Fibroblast of skin of right quadriceps (primary cell): ENCODE data around the gene DNAAF3.
"Not testable (repeated sequence)": the region's sequence is repeated elsewhere in the genome, so short reads cannot be mapped to it uniquely, and the experiment has no call there.

Experiments used
- DNase-seq: peaks from one replicate; pipeline ENCODE4 v3.0.0-alpha.2; 2013

DNAAF3 gene

GRCh38 chr19:55166530-55167268 is at the start of gene DNAAF3:
Gene DNAAF3, minus strand, starts transcription at chr19:55166613. Its CDS starts 200 bp downstream, at chr19:55166413.
- peak; percentile 98 for DNase-seq

GRCh38 chr19:55213547-55213946 is 47.1 kb upstream of the DNAAF3 start:
- no peak for DNase-seq

- no peak for DNase-seq
These were observed 46.0 kb upstream of the DNAAF3 start for GRCh38 chr19:55212447-55212846.

- DNase-seq = peak; percentile 92
These were observed 43.5 kb upstream of the DNAAF3 start for GRCh38 chr19:55209693-55210472.

GRCh38 chr19:55208880-55209692 is 42.7 kb upstream of the DNAAF3 start, which contains the start of gene PTPRH:
Gene PTPRH, minus strand, starts transcription at chr19:55209501. Its CDS starts 68 bp downstream, at chr19:55209433.
- DNase-seq = no peak

- peak; percentile 85 for DNase-seq
These were observed 40.5 kb upstream of the DNAAF3 start for GRCh38 chr19:55206664-55207500.

GRCh38 chr19:55202199-55202598 is 35.8 kb upstream of the DNAAF3 start:
- not testable (repeated sequence) for DNase-seq

- no peak for DNase-seq
These were observed 33.3 kb upstream of the DNAAF3 start for GRCh38 chr19:55199620-55200204.

GRCh38 chr19:55198651-55199050 is 32.2 kb upstream of the DNAAF3 start:
- no peak for DNase-seq

GRCh38 chr19:55197528-55197927 is 31.1 kb upstream of the DNAAF3 start:
- DNase-seq = no peak

GRCh38 chr19:55196803-55197202 is 30.4 kb upstream of the DNAAF3 start:
- DNase-seq = no peak

- DNase-seq = no peak
These were observed 27.1 kb upstream of the DNAAF3 start for GRCh38 chr19:55193481-55193880.

- peak; percentile 87 for DNase-seq
These were observed 23.0 kb upstream of the DNAAF3 start for GRCh38 chr19:55189403-55189835.

GRCh38 chr19:55188625-55189024 is 22.2 kb upstream of the DNAAF3 start:
- no peak for DNase-seq

- DNase-seq = no peak
These were observed 19.7 kb upstream of the DNAAF3 start for GRCh38 chr19:55186080-55186479.

GRCh38 chr19:55181740-55182139 is 15.3 kb upstream of the DNAAF3 start:
- DNase-seq = no peak

GRCh38 chr19:55179606-55180484 is 13.4 kb upstream of the DNAAF3 start, which contains the start of gene SYT5:
Gene SYT5, minus strand, starts transcription at chr19:55180289. Its CDS starts 1,248 bp downstream, at chr19:55179041.
- no peak for DNase-seq

GRCh38 chr19:55178781-55179599 is 12.6 kb upstream of the DNAAF3 start:
- DNase-seq = peak; percentile 78

GRCh38 chr19:55176076-55176475 is 9.7 kb upstream of the DNAAF3 start:
- DNase-seq = no peak
